Neural cell (in vitro differentiated cells): ENCODE data around the gene CCNH. TPM values are rescaled to one million over a fixed set of nuclear protein-coding genes. Genes with fewer than 3 reads are reported as not detected.

Experiments used
- H2AFZ ChIP-seq: fragments of 200-600, 300-800 bp; sonication (generic), shearing (Covaris generic); 2 replicates; pipeline ENCODE4 v1.6.0; 2014; ENCODE audit warnings: low read depth, mild to moderate bottlenecking, antibody characterized with exemption, low read length, moderate library complexity
- H3F3A ChIP-seq: fragments of 200-600 bp; shearing (Covaris generic); 2 replicates; pipeline ENCODE4 v1.6.1; 2016; ENCODE audit warnings: mild to moderate bottlenecking, moderate library complexity, mixed read lengths, antibody characterized with exemption, low read length; ENCODE audit not compliant: insufficient read depth, poor library complexity, severe bottlenecking
- H3K27ac ChIP-seq: fragments of 200-600, 300-800 bp; sonication (generic), shearing (Covaris generic); 2 replicates; pipeline ENCODE4 v1.5.1; 2014; ENCODE audit warnings: mild to moderate bottlenecking, low read length, moderate library complexity
- H3K27me3 ChIP-seq: fragments of 300-800, 200-600 bp; sonication (generic), shearing (Covaris generic); 2 replicates; pipeline ENCODE4 v1.6.0; 2014; ENCODE audit warnings: mild to moderate bottlenecking, low read depth, low read length, moderate library complexity; ENCODE audit not compliant: insufficient read depth
- H3K36me3 ChIP-seq: fragments of 300-800, 200-600 bp; sonication (generic), shearing (Covaris generic); 2 replicates; pipeline ENCODE4 v1.5.1; 2014; ENCODE audit warnings: mild to moderate bottlenecking, antibody characterized with exemption, low read length, moderate library complexity; ENCODE audit not compliant: insufficient read depth
- H3K4me2 ChIP-seq: fragments of 300-800, 200-600 bp; sonication (generic), shearing (Covaris generic); 2 replicates; pipeline ENCODE4 v1.6.0; 2014; ENCODE audit warnings: mild to moderate bottlenecking, low read length
- H3K4me3 ChIP-seq: fragments of 300-800, 200-600 bp; sonication (generic), shearing (Covaris generic); 2 replicates; pipeline ENCODE4 v1.5.1; 2014; ENCODE audit warnings: mild to moderate bottlenecking, low read length, moderate library complexity
- H3K79me2 ChIP-seq: fragments of 200-600 bp; shearing (Covaris generic); replicated peaks from 2 replicates; pipeline ENCODE4 v1.6.0; 2014; ENCODE audit warnings: mild to moderate bottlenecking, low read length, moderate library complexity; ENCODE audit not compliant: insufficient read depth
- H3K9ac ChIP-seq: fragments of 300-800, 200-600 bp; sonication (generic), shearing (Covaris generic); 2 replicates; pipeline ENCODE4 v1.6.1; 2016; ENCODE audit warnings: mild to moderate bottlenecking, low read length, mixed read lengths
- H3K9me2 ChIP-seq: fragments of 200-600 bp; shearing (Covaris generic); 2 replicates; pipeline ENCODE4 v1.6.1; 2016; ENCODE audit warnings: mild to moderate bottlenecking, low read length, mixed read lengths; ENCODE audit not compliant: insufficient read depth
- H3K9me3 ChIP-seq: fragments of 200-600, 300-800 bp; sonication (generic), shearing (Covaris generic); 2 replicates; pipeline ENCODE4 v1.6.1; 2016; ENCODE audit warnings: mild to moderate bottlenecking, mixed run types, low read length, moderate library complexity, mixed read lengths
- H4K20me1 ChIP-seq: fragments of 200-600 bp; shearing (Covaris generic); 2 replicates; pipeline ENCODE4 v1.6.1; 2016; ENCODE audit warnings: mild to moderate bottlenecking, mixed run types; ENCODE audit not compliant: insufficient read depth
- CTCF ChIP-seq: fragments of 450-650 bp; IDR thresholded peaks from 2 replicates; pipeline ENCODE4 v1.5.1; 2014; ENCODE audit warnings: antibody characterized with exemption, mild to moderate bottlenecking, moderate library complexity; ENCODE audit not compliant: poor library complexity, severe bottlenecking
- EP300 ChIP-seq: fragments of 450-650 bp; conservative IDR thresholded peaks from 2 replicates; pipeline ENCODE4 v1.6.1; 2014; ENCODE audit warnings: antibody characterized with exemption, mild to moderate bottlenecking, moderate library complexity; ENCODE audit not compliant: poor library complexity, severe bottlenecking
- EZH2 ChIP-seq: fragments of 200-600, 300-800 bp; shearing (Covaris generic), sonication (generic); IDR thresholded peaks from 2 replicates; pipeline ENCODE4 v1.6.1; 2014; ENCODE audit warnings: antibody characterized with exemption, low read length, borderline replicate concordance, mild to moderate bottlenecking; ENCODE audit not compliant: insufficient read depth, poor library complexity, severe bottlenecking
- MXI1 ChIP-seq: fragments of 450-650 bp; conservative IDR thresholded peaks from 2 replicates; pipeline ENCODE4 v1.6.1; 2014; ENCODE audit warnings: antibody characterized with exemption, mild to moderate bottlenecking; ENCODE audit not compliant: poor library complexity, severe bottlenecking
- RAD21 ChIP-seq: fragments of 450-650 bp; conservative IDR thresholded peaks from 2 replicates; pipeline ENCODE4 v1.6.1; 2014; ENCODE audit warnings: antibody characterized with exemption, mild to moderate bottlenecking, moderate library complexity
- REST ChIP-seq: IDR thresholded peaks from 2 replicates; pipeline ENCODE4 v1.6.1; 2012; ENCODE audit warnings: borderline replicate concordance
- SMC3 ChIP-seq: fragments of 450-650 bp; conservative IDR thresholded peaks from 2 replicates; pipeline ENCODE4 v1.6.1; 2014; ENCODE audit warnings: antibody characterized with exemption, mild to moderate bottlenecking, moderate library complexity; ENCODE audit not compliant: poor library complexity
- TAF1 ChIP-seq: IDR thresholded peaks from 2 replicates; pipeline ENCODE4 v1.6.1; 2012; ENCODE audit warnings: low read depth
- polyA plus RNA-seq: library from polyadenylated mRNA; depleted of rRNA; stranded (reverse); fragments of >200 nt; gene quantifications from 2 replicates; pipeline ENCODE4 v1.2.3, GENCODE V29; 2014

CCNH gene
- polyA plus RNA-seq, 1 donor from 2014 or later, result 127 TPM

GRCh38 chr5:87369431-87369830 is 43.3 kb downstream of the CCNH start:
- no peaks in the 10 kb centered on the region for H3K27me3 ChIP-seq

GRCh38 chr5:87368601-87369000 is 44.1 kb downstream of the CCNH start:
- no peak overlapping the region for H3K4me3 ChIP-seq
- H3F3A ChIP-seq, result no peaks in the 10 kb centered on the region
- no peak overlapping the region for H2AFZ ChIP-seq
- H3K27ac ChIP-seq, result no peak overlapping the region
- no peak overlapping the region for H3K9ac ChIP-seq
- no peaks in the 10 kb centered on the region for H4K20me1 ChIP-seq
- no peaks in the 10 kb centered on the region for H3K79me2 ChIP-seq
- H3K36me3 ChIP-seq, result peaks cover 17% of the 10 kb centered on the region
- no peaks in the 10 kb centered on the region for H3K9me3 ChIP-seq
- no peaks in the 10 kb centered on the region for H3K27me3 ChIP-seq
- H3K4me2 ChIP-seq, result no peak overlapping the region
- H3K9me2 ChIP-seq, result no peaks in the 10 kb centered on the region
- TF ChIP-seq EP300 (no peak), EZH2 (no peak), CTCF (no peak), TAF1 (no peak), MXI1 (no peak), REST (no peak), SMC3 (no peak), RAD21 (no peak)

More at GRCh38 chr5:87369431-87369830, 43.3 kb downstream of the CCNH start:
- no peaks in the 10 kb centered on the region for H3K9me3 ChIP-seq
- no peaks in the 10 kb centered on the region for H3K79me2 ChIP-seq
- H3K4me2 ChIP-seq, result no peak overlapping the region
- no peaks in the 10 kb centered on the region for H4K20me1 ChIP-seq
- no peak overlapping the region for H3K4me3 ChIP-seq
- H3K36me3 ChIP-seq, result peaks cover 13% of the 10 kb centered on the region
- H3F3A ChIP-seq, result no peaks in the 10 kb centered on the region
- H3K9me2 ChIP-seq, result no peaks in the 10 kb centered on the region
- H3K9ac ChIP-seq, result no peak overlapping the region
- no peak overlapping the region for H2AFZ ChIP-seq
- H3K27ac ChIP-seq, result no peak overlapping the region
- TF ChIP-seq EP300, result no peak
- no peak for TF ChIP-seq REST
- TF ChIP-seq CTCF, result no peak
- TF ChIP-seq SMC3, result no peak
- no peak for TF ChIP-seq TAF1
